K562 (cell line): ENCODE data around the gene FMN1. TPM values are rescaled to one million over a fixed set of nuclear protein-coding genes. Genes with fewer than 3 reads are reported as not detected.

Source experiments
- ATAC-seq: fragments of 200-7000 bp; cut with Tn5 transposase; 3 replicates; pipeline ENCODE4 v1.9.1; 2020; ENCODE audit warnings: moderate library complexity
- BruUV-seq: library from RNA; stranded (reverse); fragments of 400-500 nt; replicated peaks from 2 replicates; lab custom pipeline; 2021; lab: Mats Ljungman, UMichigan
- CTCF ChIA-PET: fragments of 300-600 bp; formaldehyde crosslinking; extraction: SDS; loops from one replicate; lab custom pipeline; 2021; ENCODE audit warnings: low intra/inter-chr PET ratio; lab: Yijun Ruan, JAX
- POLR2A ChIA-PET: fragments of 300-600, 350-650 bp; sonication (Branson Sonifier 250); formaldehyde crosslinking; extraction: SDS; loops from one replicate; lab custom pipeline; 2021; ENCODE audit warnings: antibody characterized with exemption, inconsistent platforms; lab: Yijun Ruan, JAX
- DNase-seq, 4 experiments: peaks; one replicate each; pipeline versions ENCODE4 v3.0.0 to v3.0.0-alpha.2; 2011 to 2018; ENCODE audit warnings: low spot score in 3 of 4, mixed read lengths in 3 of 4; ENCODE audit errors: extremely low read depth in 1 of 4
- FAIRE-seq: peaks from 2 replicates; lab custom pipeline; 2011; peaks lifted over from hg19 to GRCh38; lab: Jason Lieb, UNC
- H2AFZ ChIP-seq: 2 replicates; pipeline ENCODE4 v1.6.0; 2011; ENCODE audit warnings: low read depth, low read length, control low read depth, inconsistent platforms
- H3K27ac ChIP-seq: fragments of 200-600 bp; 3 replicates; pipeline ENCODE4 v1.8.0; 2011; ENCODE audit warnings: low read depth, mild to moderate bottlenecking, control low read depth, inconsistent platforms, low read length, moderate library complexity, mixed read lengths; ENCODE audit errors: extremely low read depth
- H3K27me3 ChIP-seq, 2 experiments: fragments of 300-600 bp in 1 of 2; 2 replicates in 1 of 2; 3 replicates in 1 of 2; pipeline versions ENCODE4 v1.6.0 to v1.8.0; 2011; ENCODE audit warnings: inconsistent platforms in 2 of 2, low read length in 2 of 2, mild to moderate bottlenecking in 1 of 2, mixed read lengths in 1 of 2, moderate library complexity in 1 of 2; ENCODE audit not compliant: control insufficient read depth in 2 of 2, insufficient read depth in 2 of 2
- H3K36me3 ChIP-seq: fragments of 300-600 bp; 3 replicates; pipeline ENCODE4 v1.8.0; 2011; ENCODE audit warnings: mild to moderate bottlenecking, low read length, inconsistent platforms; ENCODE audit not compliant: control insufficient read depth, insufficient read depth
- H3K4me1 ChIP-seq, 2 experiments: fragments of 200-600 bp in 1 of 2; replicated peaks in 1 of 2; 2 replicates in 1 of 2; 3 replicates in 1 of 2; pipeline versions ENCODE4 v1.5.1 to v1.8.0; 2011; ENCODE audit warnings: inconsistent platforms in 2 of 2, low read length in 2 of 2, mild to moderate bottlenecking in 1 of 2, mixed read lengths in 1 of 2, moderate library complexity in 1 of 2; ENCODE audit not compliant: control insufficient read depth in 2 of 2, insufficient read depth in 2 of 2
- H3K4me2 ChIP-seq: 2 replicates; pipeline ENCODE4 v1.6.1; 2011; ENCODE audit warnings: low read length, control low read depth, inconsistent platforms, mixed read lengths; ENCODE audit not compliant: insufficient read depth
- H3K4me3 ChIP-seq: fragments of 200-600 bp; sonication (generic), shearing (Covaris generic); 2 replicates; pipeline ENCODE4 v1.5.1; 2016; ENCODE audit warnings: control low read depth, inconsistent platforms
- H3K79me2 ChIP-seq: fragments of 200-600 bp; 3 replicates; pipeline ENCODE4 v1.8.0; 2011; ENCODE audit warnings: low read length, inconsistent platforms; ENCODE audit not compliant: control insufficient read depth, insufficient read depth
- H3K9ac ChIP-seq, 2 experiments: 2 replicates each; pipeline versions ENCODE4 v1.6.0 to v1.6.1; 2011; ENCODE audit warnings: low read depth in 2 of 2, low read length in 2 of 2, control low read depth in 1 of 2, inconsistent platforms in 1 of 2, mild to moderate bottlenecking in 1 of 2, mixed read lengths in 1 of 2; ENCODE audit not compliant: insufficient read depth in 1 of 2
- H3K9me1 ChIP-seq: one replicate; pipeline ENCODE4 v1.6.0; 2011; ENCODE audit warnings: inconsistent platforms, mild to moderate bottlenecking, low read length, moderate library complexity; ENCODE audit not compliant: control insufficient read depth, insufficient read depth
- H3K9me3 ChIP-seq: replicated peaks from 2 replicates; pipeline ENCODE4 v1.5.1; 2011; ENCODE audit warnings: low read depth, low read length, inconsistent platforms; ENCODE audit not compliant: control insufficient read depth, insufficient read depth
- H4K20me1 ChIP-seq: replicated peaks from 2 replicates; pipeline ENCODE4 v1.6.1; 2011; ENCODE audit warnings: low read length, inconsistent platforms, mixed read lengths; ENCODE audit not compliant: control insufficient read depth, insufficient read depth
- KHSRP ChIP-seq: fragments of 450-650 bp; IDR thresholded peaks from 2 replicates; pipeline ENCODE4 v1.6.1; 2017
- NELFE ChIP-seq: IDR thresholded peaks from 2 replicates; pipeline ENCODE4 v1.6.1; 2011; ENCODE audit warnings: mild to moderate bottlenecking; ENCODE audit not compliant: insufficient read depth, insufficient read length
- TCF7L2 ChIP-seq: fragments of 150-350 bp; IDR thresholded peaks from 2 replicates; pipeline ENCODE4 v1.6.1; 2016; ENCODE audit warnings: low read depth, mild to moderate bottlenecking, low read length, moderate library complexity
- TOE1 ChIP-seq, 2 experiments: fragments of 450-650 bp in 1 of 2; sonication (generic) in 1 of 2; formaldehyde crosslinking in 1 of 2; IDR thresholded peaks; 2 replicates each; pipeline versions ENCODE4 v1.7.1 to v1.8.0; 2016 to 2022; ENCODE audit warnings: borderline replicate concordance in 2 of 2, mild to moderate bottlenecking in 2 of 2, antibody characterized with exemption in 1 of 2, inconsistent platforms in 1 of 2, low read depth in 1 of 2, missing genetic modification reagents in 1 of 2, moderate library complexity in 1 of 2
- ZBTB7A ChIP-seq: IDR thresholded peaks from 2 replicates; pipeline ENCODE4 v1.6.1; 2011; ENCODE audit warnings: low read depth, mild to moderate bottlenecking, low read length, moderate library complexity, borderline replicate concordance; ENCODE audit not compliant: control insufficient read depth
- ZNF668 ChIP-seq: fragments of 250-450 bp; sonication (Bioruptor Pico); IDR thresholded peaks from 2 replicates; pipeline ENCODE4 v1.8.0; 2022; ENCODE audit warnings: mild to moderate bottlenecking, inconsistent platforms
- WGBS: fragments of 100-300 bp; shearing (Covaris generic); methylation state at CpG from one replicate; pipeline ENCODE4 v1.1.6; 2016; ENCODE audit warnings: low coverage, mixed read lengths; ENCODE audit not compliant: insufficient coverage; ENCODE audit errors: missing lambda C conversion rate; 5-methylcytosine and 5-hydroxymethylcytosine counted together
- in situ Hi-C: fragments of 300-500 bp; cut with MboI; formaldehyde crosslinking; loops from 4 replicates; pipeline ENCODE4 v1.15.0; 2018; ENCODE audit warnings: inconsistent platforms, mixed read lengths
- intact Hi-C: fragments of 100-400 bp; cut with micrococcal nuclease; formaldehyde crosslinking; loops from 2 replicates; pipeline ENCODE4 v1.14.2; 2022
- polyA plus RNA-seq, 8 experiments: library from polyadenylated mRNA; depleted of rRNA in 4 of 8; stranded (reverse) in 5 of 8; unstranded in 3 of 8; fragments of >200 nt; fragmentation: Nextera tagmentation in 2 of 8; fragmentation: Illumina TruSeq in 1 of 8; extraction: Ambion mirVana in 2 of 8; extraction: Trizol in 1 of 8; gene quantifications; 2 replicates each; pipeline versions ENCODE4 v1.2.1 to v1.2.3, GENCODE V29; 2011 to 2014; ENCODE audit warnings: inconsistent platforms in 1 of 8, missing spikeins in 1 of 8
- total RNA-seq, 7 experiments: library from RNA; depleted of rRNA in 6 of 7; stranded (reverse); fragments of >200 nt in 6 of 7; fragmentation: Illumina TruSeq in 2 of 7; extraction: Trizol in 2 of 7; gene quantifications; 2 replicates each; pipeline versions ENCODE4 v1.2.1 to v1.2.3, GENCODE V29; 2011 to 2021; ENCODE audit warnings: low replicate concordance in 1 of 7
- TF ChIP-seq, protein P1 (sequence below): fragments of 450-650 bp; conservative IDR thresholded peaks from 2 replicates; pipeline ENCODE4 v1.6.1; 2016; ENCODE audit warnings: missing genetic modification characterization, low read depth, mild to moderate bottlenecking, missing compliant biosample characterization, moderate library complexity

Gene FMN1
- total and polyA plus RNA-seq, 9 of the 15 experiments (the other 6 are each of a cell fraction or from before 2014, with no cell fraction given): 0.03 to 0.07 (median 0.04) TPM; not detected in 6

- H3K27ac ChIP-seq: no peak overlapping the region
- H3K4me2 ChIP-seq: no peak overlapping the region
- intact Hi-C loops: no loop called here
- H3K27me3 ChIP-seq: peaks cover 3 to 4% of the 10 kb centered on the region in 2 experiments; a peak in 2 of 5 replicates
- DNase-seq: no peak
- BruUV-seq: no TSS peak
- TF ChIP-seq TOE1 (IDR thresholded peaks at IDR 0.05; ENCODE audit: borderline replicate concordance) (no peak), TOE1 (CRISPR knock-in tag; IDR thresholded peaks at IDR 0.05; ENCODE audit: borderline replicate concordance, low read depth) (no peak), NELFE (no peak), ZNF668 (CRISPR knock-in tag) (no peak), KHSRP (no peak), ZBTB7A (no peak), TCF7L2 (no peak)
- TF ChIP-seq, protein P1, sequence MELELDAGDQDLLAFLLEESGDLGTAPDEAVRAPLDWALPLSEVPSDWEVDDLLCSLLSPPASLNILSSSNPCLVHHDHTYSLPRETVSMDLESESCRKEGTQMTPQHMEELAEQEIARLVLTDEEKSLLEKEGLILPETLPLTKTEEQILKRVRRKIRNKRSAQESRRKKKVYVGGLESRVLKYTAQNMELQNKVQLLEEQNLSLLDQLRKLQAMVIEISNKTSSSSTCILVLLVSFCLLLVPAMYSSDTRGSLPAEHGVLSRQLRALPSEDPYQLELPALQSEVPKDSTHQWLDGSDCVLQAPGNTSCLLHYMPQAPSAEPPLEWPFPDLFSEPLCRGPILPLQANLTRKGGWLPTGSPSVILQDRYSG (tag): no peak
- TF ChIP-seq, all 486 proteins: peak for 0
- FAIRE-seq (no peak), ATAC-seq (no peak)
- Histone ChIP-seq H3K79me2 (no peaks in the 10 kb centered on the region), H3K9ac (no peak overlapping the region), H2AFZ (no peak overlapping the region), H3K4me3 (no peak overlapping the region), H3K9me3 (no peaks in the 10 kb centered on the region), H3K36me3 (no peaks in the 10 kb centered on the region), H4K20me1 (no peaks in the 10 kb centered on the region), H3K9me1 (no peaks in the 10 kb centered on the region), H3K4me1 (no peaks in the 10 kb centered on the region)
- CTCF ChIA-PET: no interaction called here
- in situ Hi-C loops: no loop called here
- WGBS: 0% methylated on average over 8 of the region's 8 CpGs
- POLR2A ChIA-PET: interaction anchor here (0.6 kb wide), 1 partner anchor 13 kb away, joined by 4 read pairs; no protein-coding TSS in a partner anchor
These were observed 136.7 kb downstream of the FMN1 start for GRCh38 chr15:33057845-33058244.
